ENCODE measurements around the gene NCKAP5.

The NCKAP5 gene

GRCh38 chr2:133509777-133510176 lies 58.5 kb downstream of the NCKAP5 start:
- H3K4me3 ChIP-seq (replicated peaks; ENCODE audit: insufficient read depth, low read length) = no peak overlapping the region
- no peak for TF ChIP-seq POLR2AphosphoS5 (IDR thresholded peaks at IDR 0.05; ENCODE audit: low read depth)
- TF ChIP-seq GABPA (IDR thresholded peaks at IDR 0.05; ENCODE audit: low read depth) = no peak
- no peak for TF ChIP-seq SPI1 (IDR thresholded peaks at IDR 0.05; ENCODE audit: borderline replicate concordance, low read depth)
- no peak for TF ChIP-seq REST (IDR thresholded peaks at IDR 0.05; ENCODE audit: insufficient replicate concordance, low read depth)
- TF ChIP-seq CTCF (IDR thresholded peaks at IDR 0.05; ENCODE audit: insufficient read depth, low read length) = no peak
- no peak for DNase-seq (ENCODE audit: low read depth in 1 of 2, low spot score in 1 of 2)
- no peak overlapping the region for H3K27ac ChIP-seq (replicated peaks)
- no peaks in the 10 kb centered on the region for H3K27me3 ChIP-seq (ENCODE audit: insufficient read depth, poor library complexity, severe bottlenecking)

- no peak for DNase-seq (ENCODE audit: low read depth in 1 of 2, low spot score in 1 of 2)
- no peak for TF ChIP-seq GABPA (IDR thresholded peaks at IDR 0.05; ENCODE audit: low read depth)
- TF ChIP-seq POLR2AphosphoS5 (IDR thresholded peaks at IDR 0.05; ENCODE audit: low read depth) = no peak
- no peak for TF ChIP-seq CTCF (IDR thresholded peaks at IDR 0.05; ENCODE audit: insufficient read depth, low read length)
- TF ChIP-seq SPI1 (IDR thresholded peaks at IDR 0.05; ENCODE audit: borderline replicate concordance, low read depth) = no peak
- no peak for TF ChIP-seq REST (IDR thresholded peaks at IDR 0.05; ENCODE audit: insufficient replicate concordance, low read depth)
- Histone ChIP-seq H3K4me3 (replicated peaks; ENCODE audit: insufficient read depth, low read length) (no peak overlapping the region), H3K27me3 (ENCODE audit: insufficient read depth, poor library complexity, severe bottlenecking) (no peaks in the 10 kb centered on the region), H3K27ac (replicated peaks) (no peak overlapping the region)
These were observed 59.6 kb downstream of the NCKAP5 start for GRCh38 chr2:133508546-133509165.

- TF ChIP-seq REST (IDR thresholded peaks at IDR 0.05; ENCODE audit: insufficient replicate concordance, low read depth) = no peak
- TF ChIP-seq POLR2AphosphoS5 (IDR thresholded peaks at IDR 0.05; ENCODE audit: low read depth) = no peak
- no peak for TF ChIP-seq CTCF (IDR thresholded peaks at IDR 0.05; ENCODE audit: insufficient read depth, low read length)
- no peak for TF ChIP-seq GABPA (IDR thresholded peaks at IDR 0.05; ENCODE audit: low read depth)
- Histone ChIP-seq H3K27ac (replicated peaks) (no peak overlapping the region), H3K4me3 (replicated peaks; ENCODE audit: insufficient read depth, low read length) (no peak overlapping the region), H3K27me3 (ENCODE audit: insufficient read depth, poor library complexity, severe bottlenecking) (no peaks in the 10 kb centered on the region)
- DNase-seq (ENCODE audit: low read depth in 1 of 2, low spot score in 1 of 2) = no peak
These were observed 61.3 kb downstream of the NCKAP5 start for GRCh38 chr2:133506996-133507395.

Measured in HL-60 (cell line).